Measurements from ENCODE around the gene POGZ. TPM values are rescaled to one million over a fixed set of nuclear protein-coding genes. Genes with fewer than 3 reads are reported as not detected.

The POGZ gene
- 100 to 1,000 TPM in 1 of 2 donors, 10 to 100 TPM in 1; 34.5 to 126 TPM for total RNA-seq

- Histone ChIP-seq H3K27ac (peak within 1 kb of the TSS; percentile 95 to 99), H3K4me3 (peak within 1 kb of the TSS; percentile 70 to 91), H3K4me1 (replicated peaks) (peaks cover 2% of the 10 kb centered on the region), H3K36me3 (no peaks in the 10 kb centered on the region), H3K27me3 (replicated peaks; ENCODE audit: insufficient read depth) (no peaks in the 10 kb centered on the region), H3K9me3 (no peaks in the 10 kb centered on the region)
- WGBS: 13% methylated on average over 28 of the region's 30 CpGs
- peak; percentile 92 for DNase-seq (ENCODE audit: low spot score)
- intact Hi-C loops (cut with DNase I): loop anchor here (2.0 kb wide), 1 partner anchor 13 kb away; no protein-coding TSS in a partner anchor
- TF ChIP-seq CTCF (IDR thresholded peaks at IDR 0.05) (no peak), POLR2AphosphoS5 (IDR thresholded peaks at IDR 0.05) (peak; percentile 91)
Observed at GRCh38 chr1:151459331-151460046, at the start of gene POGZ. POGZ (minus strand) TSS chr1:151459494; CDS start chr1:151442204, 17,290 bp downstream.

GRCh38 chr1:151508833-151509232 is 49.5 kb upstream of the POGZ start:
- Histone ChIP-seq H3K9me3 (no peaks in the 10 kb centered on the region), H3K27me3 (replicated peaks; ENCODE audit: insufficient read depth) (no peaks in the 10 kb centered on the region), H3K27ac (no peak overlapping the region), H3K4me3 (no peak overlapping the region), H3K36me3 (no peaks in the 10 kb centered on the region), H3K4me1 (replicated peaks) (no peaks in the 10 kb centered on the region)
- TF ChIP-seq POLR2AphosphoS5 (IDR thresholded peaks at IDR 0.05) (no peak), POLR2A (IDR thresholded peaks at IDR 0.05) (no peak), CTCF (IDR thresholded peaks at IDR 0.05) (no peak)
- WGBS: 79% methylated on average over 6 of the region's 6 CpGs
- DNase-seq (ENCODE audit: low spot score): no peak
- intact Hi-C loops (cut with DNase I): no loop called here

GRCh38 chr1:151504759-151505158 is 45.5 kb upstream of the POGZ start:
- no peak overlapping the region for H3K27ac ChIP-seq
- intact Hi-C loops (cut with DNase I): no loop called here
- WGBS: 89% methylated on average over 4 of the region's 4 CpGs
- TF ChIP-seq POLR2AphosphoS5 (IDR thresholded peaks at IDR 0.05): no peak
- TF ChIP-seq CTCF (IDR thresholded peaks at IDR 0.05): no peak
- TF ChIP-seq POLR2A (IDR thresholded peaks at IDR 0.05): no peak
- no peaks in the 10 kb centered on the region for H3K9me3 ChIP-seq
- no peak for DNase-seq (ENCODE audit: low spot score)
- H3K27me3 ChIP-seq (replicated peaks; ENCODE audit: insufficient read depth): no peaks in the 10 kb centered on the region
- H3K36me3 ChIP-seq: no peaks in the 10 kb centered on the region
- H3K4me1 ChIP-seq (replicated peaks): no peaks in the 10 kb centered on the region
- H3K4me3 ChIP-seq: no peak overlapping the region

- Histone ChIP-seq H3K9me3 (no peaks in the 10 kb centered on the region), H3K4me3 (no peak overlapping the region), H3K36me3 (no peaks in the 10 kb centered on the region), H3K27me3 (replicated peaks; ENCODE audit: insufficient read depth) (no peaks in the 10 kb centered on the region), H3K4me1 (replicated peaks) (no peaks in the 10 kb centered on the region), H3K27ac (no peak overlapping the region)
- no peak for DNase-seq (ENCODE audit: low spot score)
- WGBS: 41% methylated on average over 3 of the region's 3 CpGs
- TF ChIP-seq POLR2A (IDR thresholded peaks at IDR 0.05) (no peak), CTCF (IDR thresholded peaks at IDR 0.05) (no peak), POLR2AphosphoS5 (IDR thresholded peaks at IDR 0.05) (no peak)
- intact Hi-C loops (cut with DNase I): no loop called here
Observed at GRCh38 chr1:151504252-151504651, 45.0 kb upstream of the POGZ start.

All from prostate gland (tissue), 2 donors.